H7 (cell line): ENCODE measurements around the gene TTC4. TPM values are rescaled to one million over a fixed set of nuclear protein-coding genes. Genes with fewer than 3 reads are reported as not detected.

Experiments used
- DNase-seq: peaks from one replicate; pipeline ENCODE4 v3.0.0; 2012
- H3K27me3 ChIP-seq: 2 replicates; pipeline ENCODE4 v1.6.0; 2011; ENCODE audit warnings: mild to moderate bottlenecking, low read length; ENCODE audit not compliant: control insufficient read depth, insufficient read depth
- H3K36me3 ChIP-seq: replicated peaks from 2 replicates; pipeline ENCODE4 v1.5.1; 2011; ENCODE audit warnings: low read length; ENCODE audit not compliant: control insufficient read depth, insufficient read depth
- H3K4me3 ChIP-seq: 2 replicates; pipeline ENCODE4 v1.5.1; 2011; ENCODE audit warnings: low read depth, mild to moderate bottlenecking, control low read depth, low read length, moderate library complexity; ENCODE audit not compliant: insufficient read depth
- total RNA-seq: library from RNA; depleted of rRNA; stranded (reverse); fragments of >200 nt; shearing (Covaris generic); gene quantifications from 2 replicates; pipeline ENCODE4 v1.2.3, GENCODE V29; 2014

TTC4 gene
- total RNA-seq, 1 experiment from 2014 or later = 37.3 TPM

- H3K4me3 ChIP-seq = no peak overlapping the region
- no peak for DNase-seq
Measured at GRCh38 chr1:54748094-54748835, 32.6 kb downstream of the TTC4 start.

GRCh38 chr1:54750596-54750995, 34.9 kb downstream of the TTC4 start:
- no peaks in the 10 kb centered on the region for H3K36me3 ChIP-seq
- no peaks in the 10 kb centered on the region; the same call in 1 of the 2 replicates for H3K27me3 ChIP-seq
- DNase-seq = no peak
- H3K4me3 ChIP-seq = no peak overlapping the region

More at GRCh38 chr1:54748094-54748835, 32.6 kb downstream of the TTC4 start:
- Histone ChIP-seq H3K36me3 (no peaks in the 10 kb centered on the region), H3K27me3 (no peaks in the 10 kb centered on the region; the same call in 1 of the 2 replicates)

GRCh38 chr1:54751426-54751825, 35.8 kb downstream of the TTC4 start:
- Histone ChIP-seq H3K36me3 (no peaks in the 10 kb centered on the region; the same call in 1 of the 2 replicates), H3K27me3 (no peaks in the 10 kb centered on the region; the same call in 1 of the 2 replicates), H3K4me3 (no peak overlapping the region)
- peak; percentile 25 for DNase-seq

DNA sequence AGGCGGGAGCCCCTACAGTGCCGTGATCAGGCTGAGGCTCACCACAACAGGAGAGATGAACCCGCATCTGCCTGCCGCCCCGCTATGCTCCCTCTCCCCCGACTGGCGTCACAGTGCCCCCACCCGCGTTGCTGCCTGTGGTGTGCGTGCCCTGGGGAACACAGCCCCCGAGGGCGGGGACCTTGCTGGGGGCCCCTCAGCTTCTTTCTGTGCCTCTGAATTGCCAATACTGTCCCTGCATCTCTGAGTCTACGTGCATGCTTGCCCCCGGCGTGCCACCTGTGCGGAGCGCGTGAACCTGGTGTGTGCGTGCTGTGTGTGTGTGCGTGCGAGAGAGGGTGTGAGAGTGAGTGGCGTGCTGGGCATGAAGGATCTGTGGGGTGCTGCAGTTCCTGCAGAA, 38.4 kb downstream of the TTC4 start:
- no peaks in the 10 kb centered on the region; the same call in 1 of the 2 replicates for H3K27me3 ChIP-seq
- DNase-seq = no peak
- H3K36me3 ChIP-seq = peaks cover 6% of the 10 kb centered on the region
- no peak overlapping the region for H3K4me3 ChIP-seq

- DNase-seq = peak; percentile 29
- H3K4me3 ChIP-seq = no peak overlapping the region
- H3K27me3 ChIP-seq = no peaks in the 10 kb centered on the region; the same call in 1 of the 2 replicates
- peaks cover 6% of the 10 kb centered on the region for H3K36me3 ChIP-seq
Measured at GRCh38 chr1:54754486-54755285, 39.0 kb downstream of the TTC4 start.

DNA sequence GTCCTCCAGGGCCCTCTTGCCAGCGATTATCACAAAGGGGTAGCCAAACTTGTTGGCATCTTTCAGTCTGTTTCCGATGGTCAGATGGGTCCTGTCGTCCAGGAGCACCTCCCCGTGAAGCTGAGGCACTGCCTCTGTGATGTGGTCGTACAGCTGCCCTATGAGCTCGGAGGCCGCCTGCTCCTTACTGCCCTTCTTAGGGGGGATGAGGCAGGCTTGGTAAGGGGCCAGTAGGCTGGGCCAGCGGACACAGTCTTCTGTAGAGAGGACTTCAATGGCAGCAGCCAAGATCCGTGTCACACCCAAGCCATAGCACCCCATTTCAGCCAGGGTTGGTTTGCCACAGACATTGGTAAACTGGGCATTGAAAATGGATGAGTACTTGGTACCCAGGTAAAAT, 42.2 kb downstream of the TTC4 start:
- no peak for DNase-seq
- no peak overlapping the region for H3K4me3 ChIP-seq
- H3K36me3 ChIP-seq = peaks cover 6% of the 10 kb centered on the region
- H3K27me3 ChIP-seq = no peaks in the 10 kb centered on the region

- no peak overlapping the region for H3K4me3 ChIP-seq
- H3K36me3 ChIP-seq = peaks cover 6% of the 10 kb centered on the region
- no peaks in the 10 kb centered on the region for H3K27me3 ChIP-seq
- no peak for DNase-seq
Measured at GRCh38 chr1:54758678-54759348, 43.2 kb downstream of the TTC4 start.

DNA sequence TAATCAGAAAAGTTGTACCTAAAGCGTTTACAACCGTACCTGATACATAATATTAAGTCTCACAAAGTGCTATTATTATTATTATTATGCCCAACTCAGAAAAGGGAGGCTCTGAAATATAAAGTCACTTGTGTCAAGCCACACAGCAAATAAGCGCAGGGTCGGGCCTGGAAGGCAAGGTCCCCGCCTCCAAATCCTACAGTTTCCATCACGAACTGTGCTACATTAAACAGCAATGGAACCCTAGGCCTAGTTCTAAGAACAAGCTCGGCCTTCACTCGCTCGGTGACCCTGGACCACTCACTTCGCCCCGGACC, 48.1 kb downstream of the TTC4 start:
- Histone ChIP-seq H3K4me3 (peak overlapping the region; percentile 98), H3K27me3 (no peaks in the 10 kb centered on the region), H3K36me3 (no peaks in the 10 kb centered on the region)
- DNase-seq = no peak

- Histone ChIP-seq H3K36me3 (no peaks in the 10 kb centered on the region), H3K4me3 (peak within 1 kb of the TSS; percentile 98), H3K27me3 (no peaks in the 10 kb centered on the region)
- DNase-seq = peak; percentile 98
Measured at GRCh38 chr1:54764133-54764921, 48.7 kb downstream of the TTC4 start, which contains the start of gene PARS2. Gene PARS2, minus strand, starts transcription at chr1:54764523. Its CDS starts 5,362 bp downstream, at chr1:54759161.

DNA sequence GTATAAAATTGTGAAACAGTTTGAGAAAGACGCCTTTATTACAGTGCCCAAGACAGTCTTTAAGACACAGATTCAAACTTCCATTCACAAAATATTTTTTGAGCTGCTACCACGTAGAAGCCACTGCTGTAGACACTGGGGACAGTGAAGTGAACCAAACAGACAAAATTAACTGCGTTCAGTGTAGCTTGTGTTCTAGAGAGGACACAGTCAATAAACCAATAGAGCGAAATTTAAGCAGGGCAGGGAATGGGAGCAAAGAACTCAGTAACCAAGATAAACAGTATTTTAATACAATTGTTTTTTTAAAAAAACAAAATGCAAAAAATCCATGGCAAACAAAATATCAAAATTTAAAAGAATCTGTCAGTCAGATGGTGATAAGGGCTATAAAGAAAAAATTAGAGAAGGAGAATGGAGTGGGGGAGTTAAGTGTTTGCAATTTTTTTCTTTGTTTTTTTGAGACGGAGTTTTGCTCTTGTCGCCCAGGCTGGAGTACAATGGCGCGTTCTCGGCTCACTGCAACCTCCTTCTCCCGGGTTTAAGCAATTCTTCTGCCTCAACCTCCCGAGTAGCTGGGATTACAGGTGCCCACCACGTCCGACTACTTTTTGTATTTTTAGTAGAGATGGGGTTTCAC, 49.4 kb downstream of the TTC4 start:
- Histone ChIP-seq H3K36me3 (no peaks in the 10 kb centered on the region), H3K27me3 (no peaks in the 10 kb centered on the region), H3K4me3 (peak overlapping the region; percentile 31)
- DNase-seq = no peak

GRCh38 chr1:54766726-54767125, 51.1 kb downstream of the TTC4 start:
- no peak for DNase-seq
- no peak overlapping the region for H3K4me3 ChIP-seq
- H3K27me3 ChIP-seq = no peaks in the 10 kb centered on the region
- no peaks in the 10 kb centered on the region for H3K36me3 ChIP-seq

GRCh38 chr1:54767526-54767925, 51.9 kb downstream of the TTC4 start:
- no peaks in the 10 kb centered on the region for H3K27me3 ChIP-seq
- H3K36me3 ChIP-seq = no peaks in the 10 kb centered on the region
- DNase-seq = no peak
- no peak overlapping the region for H3K4me3 ChIP-seq

DNA sequence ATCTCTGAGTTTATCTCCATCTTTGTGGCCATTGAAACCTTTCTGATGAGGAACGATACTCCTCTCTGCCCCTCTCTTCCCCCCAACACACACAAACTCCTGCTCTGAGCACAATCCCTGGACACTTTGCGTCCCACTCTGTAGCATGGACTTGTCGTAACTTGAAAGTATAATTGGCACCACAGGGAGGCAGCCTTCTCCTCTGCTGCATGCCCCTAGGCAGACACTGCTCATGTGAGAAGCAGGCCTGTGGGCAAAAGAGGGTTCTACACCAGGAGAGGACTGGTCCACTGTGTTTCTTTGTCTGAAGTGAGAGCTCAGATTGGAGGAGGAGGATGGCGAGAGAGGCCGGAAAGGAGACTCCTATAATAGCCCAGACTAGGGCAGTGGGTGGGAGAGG, 52.4 kb downstream of the TTC4 start:
- no peaks in the 10 kb centered on the region for H3K36me3 ChIP-seq
- H3K27me3 ChIP-seq = no peaks in the 10 kb centered on the region
- H3K4me3 ChIP-seq = no peak overlapping the region
- DNase-seq = no peak

- no peak for DNase-seq
- Histone ChIP-seq H3K4me3 (no peak overlapping the region), H3K27me3 (no peaks in the 10 kb centered on the region), H3K36me3 (no peaks in the 10 kb centered on the region)
Measured at GRCh38 chr1:54772951-54773350, 57.3 kb downstream of the TTC4 start.
